Suprapubic skin (tissue), 4 donors: ENCODE measurements around the gene ATG2B. TPM values are rescaled to one million over a fixed set of nuclear protein-coding genes. Genes with fewer than 3 reads are reported as not detected.
A peak's percentile ranks its signal among the peaks of the same experiment; 100 is the strongest.

Experiments used
- DNase-seq, 2 donors: peaks; one replicate each; pipeline ENCODE4 v3.0.0-alpha.2; 2019; ENCODE audit warnings: low spot score in 2 of 2
- H3K27ac ChIP-seq: fragments of 200-600 bp; sonication (generic); one replicate; pipeline ENCODE4 v1.5.1; 2019
- H3K27me3 ChIP-seq: fragments of 200-600 bp; sonication (generic); one replicate; pipeline ENCODE4 v1.5.1; 2019
- H3K36me3 ChIP-seq: fragments of 200-600 bp; sonication (generic); one replicate; pipeline ENCODE4 v1.5.1; 2019
- H3K4me1 ChIP-seq: fragments of 200-600 bp; sonication (generic); one replicate; pipeline ENCODE4 v1.5.1; 2019
- H3K4me3 ChIP-seq: fragments of 200-600 bp; sonication (generic); one replicate; pipeline ENCODE4 v1.5.1; 2019; ENCODE audit warnings: mild to moderate bottlenecking
- H3K9me3 ChIP-seq: fragments of 200-600 bp; sonication (generic); one replicate; pipeline ENCODE4 v1.5.1; 2019
- EP300 ChIP-seq: sonication (generic); formaldehyde crosslinking; IDR thresholded peaks from one replicate; pipeline ENCODE4 v1.6.1; 2017; ENCODE audit warnings: antibody characterized with exemption
- POLR2A ChIP-seq, 2 donors: fragments of 450-650 bp; IDR thresholded peaks; one replicate each; pipeline ENCODE4 v1.6.1; 2017; ENCODE audit warnings: antibody characterized with exemption in 2 of 2, mild to moderate bottlenecking in 2 of 2, moderate library complexity in 2 of 2
- POLR2AphosphoS5 ChIP-seq, 3 donors: sonication (generic); formaldehyde crosslinking; IDR thresholded peaks; one replicate each; pipeline ENCODE4 v1.6.1; 2017; ENCODE audit warnings: antibody characterized with exemption in 3 of 3
- WGBS: methylation state at CpG from one replicate; pipeline ENCODE4 v1.1.5; 2018; 5-methylcytosine and 5-hydroxymethylcytosine counted together
- total RNA-seq, 4 donors: library from RNA; depleted of rRNA; stranded (reverse); fragments of >200 nt; gene quantifications; one replicate each; pipeline ENCODE4 v1.1.0, GENCODE V29; 2016
- TF ChIP-seq, protein P1 (sequence below), 2 donors: fragments of 200-600 bp in 1 of 2; fragments of 450-650 bp in 1 of 2; sonication (generic) in 1 of 2; IDR thresholded peaks; one replicate each; pipeline ENCODE4 v1.5.1; 2016 to 2019; ENCODE audit warnings: antibody characterized with exemption in 2 of 2, mild to moderate bottlenecking in 1 of 2, moderate library complexity in 1 of 2

Gene ATG2B
- total RNA-seq, 4 donors from 2014 or later: 24.6 to 103 (median 42.8) TPM

DNA sequence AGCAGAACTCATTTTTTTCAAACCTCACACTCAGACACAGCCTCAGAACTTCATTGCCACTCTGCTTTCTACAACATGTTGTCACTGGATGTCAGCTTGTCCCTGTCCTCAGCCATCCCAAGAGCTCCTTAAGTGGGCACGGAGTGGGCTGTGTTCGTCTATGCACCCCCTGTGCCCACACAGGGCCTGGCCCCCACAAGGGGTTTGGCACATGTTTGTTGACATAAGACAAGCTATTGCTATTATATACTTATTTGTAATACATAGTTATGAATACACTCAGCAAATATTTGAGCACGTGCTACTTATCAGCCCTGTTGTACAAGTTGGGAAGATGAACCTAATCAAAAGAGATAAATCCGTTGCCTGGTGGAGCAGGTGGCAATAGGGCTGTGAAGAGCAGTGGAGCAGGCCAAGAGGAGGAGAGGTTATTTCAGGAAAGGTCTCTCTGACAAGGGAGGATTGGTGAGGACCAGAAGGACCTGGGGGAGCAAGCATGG is 111.4 kb downstream of the ATG2B start:
- DNase-seq: no peak
- no peak overlapping the region for H3K27ac ChIP-seq
- peaks cover 16% of the 10 kb centered on the region for H3K4me1 ChIP-seq
- H3K4me3 ChIP-seq: no peak overlapping the region
- no peaks in the 10 kb centered on the region for H3K27me3 ChIP-seq
- no peaks in the 10 kb centered on the region for H3K36me3 ChIP-seq
- TF ChIP-seq POLR2AphosphoS5 (IDR thresholded peaks at IDR 0.05): no peak
- TF ChIP-seq, protein P1, sequence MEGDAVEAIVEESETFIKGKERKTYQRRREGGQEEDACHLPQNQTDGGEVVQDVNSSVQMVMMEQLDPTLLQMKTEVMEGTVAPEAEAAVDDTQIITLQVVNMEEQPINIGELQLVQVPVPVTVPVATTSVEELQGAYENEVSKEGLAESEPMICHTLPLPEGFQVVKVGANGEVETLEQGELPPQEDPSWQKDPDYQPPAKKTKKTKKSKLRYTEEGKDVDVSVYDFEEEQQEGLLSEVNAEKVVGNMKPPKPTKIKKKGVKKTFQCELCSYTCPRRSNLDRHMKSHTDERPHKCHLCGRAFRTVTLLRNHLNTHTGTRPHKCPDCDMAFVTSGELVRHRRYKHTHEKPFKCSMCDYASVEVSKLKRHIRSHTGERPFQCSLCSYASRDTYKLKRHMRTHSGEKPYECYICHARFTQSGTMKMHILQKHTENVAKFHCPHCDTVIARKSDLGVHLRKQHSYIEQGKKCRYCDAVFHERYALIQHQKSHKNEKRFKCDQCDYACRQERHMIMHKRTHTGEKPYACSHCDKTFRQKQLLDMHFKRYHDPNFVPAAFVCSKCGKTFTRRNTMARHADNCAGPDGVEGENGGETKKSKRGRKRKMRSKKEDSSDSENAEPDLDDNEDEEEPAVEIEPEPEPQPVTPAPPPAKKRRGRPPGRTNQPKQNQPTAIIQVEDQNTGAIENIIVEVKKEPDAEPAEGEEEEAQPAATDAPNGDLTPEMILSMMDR (IDR thresholded peaks at IDR 0.05): no peak
- TF ChIP-seq POLR2A (IDR thresholded peaks at IDR 0.05): no peak
- no peak for TF ChIP-seq EP300
- 77% methylated on average over 4 of the region's 4 CpGs for WGBS
- no peaks in the 10 kb centered on the region for H3K9me3 ChIP-seq

DNA sequence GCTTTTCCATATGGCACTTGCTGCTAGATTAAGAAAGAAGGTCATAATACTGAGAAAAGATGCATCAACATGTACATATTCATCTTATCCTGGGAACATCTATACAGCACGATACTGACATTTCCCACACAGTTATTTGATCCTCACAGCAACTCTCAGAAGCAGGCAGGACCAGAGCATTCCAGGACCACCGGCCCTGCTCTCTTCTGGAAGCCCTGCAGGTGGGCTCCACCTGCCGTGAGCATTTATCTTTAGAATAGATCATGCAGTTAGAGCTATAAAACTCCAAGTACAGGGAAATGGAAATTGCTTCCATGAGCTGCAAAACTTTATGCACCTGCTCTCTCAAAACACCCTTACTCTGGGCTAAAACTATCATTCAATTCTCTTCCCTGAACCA is 112.7 kb downstream of the ATG2B start:
- no peak for DNase-seq
- Histone ChIP-seq H3K27ac (no peak overlapping the region), H3K36me3 (no peaks in the 10 kb centered on the region), H3K4me3 (no peak overlapping the region), H3K4me1 (peaks cover 4% of the 10 kb centered on the region), H3K27me3 (no peaks in the 10 kb centered on the region), H3K9me3 (no peaks in the 10 kb centered on the region)
- WGBS: 60% methylated on average over 3 of the region's 3 CpGs
- TF ChIP-seq POLR2A (IDR thresholded peaks at IDR 0.05) (no peak), EP300 (no peak), POLR2AphosphoS5 (IDR thresholded peaks at IDR 0.05) (no peak)
- TF ChIP-seq, protein P1 (IDR thresholded peaks at IDR 0.05): no peak

DNA sequence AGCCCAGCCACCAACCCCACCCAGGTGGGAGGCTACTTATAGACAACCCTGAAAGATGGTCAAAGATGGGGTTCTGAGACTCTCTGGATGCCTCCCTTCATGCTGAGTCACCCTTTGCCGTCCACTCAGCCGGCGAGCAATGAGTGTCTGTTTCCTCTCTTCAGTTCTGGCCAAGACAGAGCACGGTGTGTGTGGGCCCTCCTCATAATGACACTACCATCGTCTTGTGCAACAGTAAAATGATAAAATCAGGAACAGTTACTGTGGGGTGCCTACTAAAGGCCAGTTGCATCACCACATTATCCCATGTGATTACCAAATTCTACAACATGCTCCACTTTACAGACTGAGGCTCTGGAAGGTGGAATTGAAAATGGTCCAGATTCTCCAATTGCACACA is 114.1 kb downstream of the ATG2B start:
- no peaks in the 10 kb centered on the region for H3K36me3 ChIP-seq
- H3K4me1 ChIP-seq: no peaks in the 10 kb centered on the region
- WGBS: 77% methylated on average over 5 of the region's 5 CpGs
- no peak for DNase-seq
- H3K4me3 ChIP-seq: no peak overlapping the region
- no peak overlapping the region for H3K27ac ChIP-seq
- no peaks in the 10 kb centered on the region for H3K27me3 ChIP-seq
- no peaks in the 10 kb centered on the region for H3K9me3 ChIP-seq
- no peak for TF ChIP-seq POLR2A (IDR thresholded peaks at IDR 0.05)
- TF ChIP-seq EP300: no peak
- peak in 2 of 3 donors; percentile 63 to 86 for TF ChIP-seq POLR2AphosphoS5 (IDR thresholded peaks at IDR 0.05)
- TF ChIP-seq, protein P1 (IDR thresholded peaks at IDR 0.05): no peak

DNA sequence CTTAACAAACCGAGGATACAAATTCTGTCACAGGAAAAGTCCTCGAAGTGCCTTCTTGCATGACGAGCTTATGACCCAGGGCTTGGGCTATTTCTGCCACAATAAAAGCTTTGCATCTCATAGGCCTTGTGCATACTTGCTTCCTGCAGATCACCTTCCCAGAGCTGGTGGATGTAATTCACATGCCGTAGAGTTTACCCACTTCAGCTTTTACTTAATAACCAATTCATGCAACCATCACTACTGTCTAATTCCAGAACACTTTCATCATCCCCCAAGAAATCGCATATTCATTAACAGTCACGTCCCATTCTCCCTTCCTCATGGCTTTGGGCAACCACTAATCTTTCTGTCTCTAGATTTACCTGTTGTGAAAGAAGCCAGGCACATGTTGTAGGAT is 116.1 kb downstream of the ATG2B start:
- Histone ChIP-seq H3K4me1 (no peaks in the 10 kb centered on the region), H3K36me3 (no peaks in the 10 kb centered on the region), H3K27ac (no peak overlapping the region), H3K4me3 (no peak overlapping the region), H3K9me3 (no peaks in the 10 kb centered on the region), H3K27me3 (no peaks in the 10 kb centered on the region)
- no peak for DNase-seq
- WGBS: 87% methylated on average over 6 of the region's 6 CpGs
- TF ChIP-seq POLR2A (IDR thresholded peaks at IDR 0.05): no peak
- no peak for TF ChIP-seq POLR2AphosphoS5 (IDR thresholded peaks at IDR 0.05)
- no peak for TF ChIP-seq EP300

DNA sequence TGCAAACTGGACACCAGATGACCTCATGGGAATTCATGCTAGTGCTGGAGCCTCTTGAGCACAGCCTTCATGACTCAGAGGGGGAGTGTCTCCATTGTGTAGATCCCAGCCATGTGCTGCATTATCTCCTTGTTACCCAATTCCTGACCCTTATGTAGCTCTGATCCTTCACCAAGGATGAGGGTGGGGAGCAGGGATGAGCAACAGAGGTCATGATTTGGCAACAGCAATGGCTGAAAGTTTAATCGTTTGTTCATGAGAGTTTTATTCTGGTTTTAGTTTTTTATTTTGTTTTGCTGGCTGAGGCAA is 116.6 kb downstream of the ATG2B start:
- Histone ChIP-seq H3K4me3 (no peak overlapping the region), H3K9me3 (no peaks in the 10 kb centered on the region), H3K36me3 (no peaks in the 10 kb centered on the region), H3K4me1 (no peaks in the 10 kb centered on the region), H3K27ac (no peak overlapping the region), H3K27me3 (no peaks in the 10 kb centered on the region)
- TF ChIP-seq POLR2A (IDR thresholded peaks at IDR 0.05) (no peak), POLR2AphosphoS5 (IDR thresholded peaks at IDR 0.05) (no peak)
- TF ChIP-seq, protein P1 (IDR thresholded peaks at IDR 0.05): no peak
- WGBS: 72% methylated on average over 1 of the region's 1 CpG
- no peak for DNase-seq
